GM12865 (cell line): ENCODE measurements around the gene ETV2.

Experiments
- DNase-seq: peaks from one replicate; pipeline ENCODE4 v3.0.0; 2010; ENCODE audit warnings: low read depth
- H3K4me3 ChIP-seq: 2 replicates; pipeline ENCODE4 v1.5.1; 2011; ENCODE audit warnings: mild to moderate bottlenecking, low read depth, low read length, control low read depth
- TF ChIP-seq, protein P1 (sequence below): IDR thresholded peaks from 2 replicates; pipeline ENCODE4 v1.5.1; 2011; ENCODE audit warnings: low read length, control low read depth, low read depth, inconsistent platforms; ENCODE audit not compliant: insufficient read depth; ENCODE audit errors: missing control alignments

The ETV2 gene

GRCh38 chr19:35607661-35608060 lies 33.9 kb upstream of the ETV2 start:
- no peak for DNase-seq
- H3K4me3 ChIP-seq: no peak overlapping the region
- TF ChIP-seq, protein P1, sequence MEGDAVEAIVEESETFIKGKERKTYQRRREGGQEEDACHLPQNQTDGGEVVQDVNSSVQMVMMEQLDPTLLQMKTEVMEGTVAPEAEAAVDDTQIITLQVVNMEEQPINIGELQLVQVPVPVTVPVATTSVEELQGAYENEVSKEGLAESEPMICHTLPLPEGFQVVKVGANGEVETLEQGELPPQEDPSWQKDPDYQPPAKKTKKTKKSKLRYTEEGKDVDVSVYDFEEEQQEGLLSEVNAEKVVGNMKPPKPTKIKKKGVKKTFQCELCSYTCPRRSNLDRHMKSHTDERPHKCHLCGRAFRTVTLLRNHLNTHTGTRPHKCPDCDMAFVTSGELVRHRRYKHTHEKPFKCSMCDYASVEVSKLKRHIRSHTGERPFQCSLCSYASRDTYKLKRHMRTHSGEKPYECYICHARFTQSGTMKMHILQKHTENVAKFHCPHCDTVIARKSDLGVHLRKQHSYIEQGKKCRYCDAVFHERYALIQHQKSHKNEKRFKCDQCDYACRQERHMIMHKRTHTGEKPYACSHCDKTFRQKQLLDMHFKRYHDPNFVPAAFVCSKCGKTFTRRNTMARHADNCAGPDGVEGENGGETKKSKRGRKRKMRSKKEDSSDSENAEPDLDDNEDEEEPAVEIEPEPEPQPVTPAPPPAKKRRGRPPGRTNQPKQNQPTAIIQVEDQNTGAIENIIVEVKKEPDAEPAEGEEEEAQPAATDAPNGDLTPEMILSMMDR: no peak

GRCh38 chr19:35608251-35608650 lies 33.3 kb upstream of the ETV2 start:
- H3K4me3 ChIP-seq: no peak overlapping the region
- TF ChIP-seq, protein P1: no peak
- DNase-seq: peak; percentile 66

- TF ChIP-seq, protein P1: no peak
- peak; percentile 83 for DNase-seq
- 0 out of 2 replicates have a peak overlapping the region, but pooled peaks have one; percentile 6 for H3K4me3 ChIP-seq
These were observed 31.6 kb upstream of the ETV2 start for GRCh38 chr19:35609851-35610353.

- TF ChIP-seq, protein P1: no peak
- no peak for DNase-seq
- H3K4me3 ChIP-seq: peak overlapping the region; percentile 84; the same call in 1 of the 2 replicates
These were observed 29.4 kb upstream of the ETV2 start for GRCh38 chr19:35612224-35612558.

- TF ChIP-seq, protein P1: no peak
These were observed 28.8 kb upstream of the ETV2 start, which contains the start of gene HAUS5 for GRCh38 chr19:35612559-35613321. Gene HAUS5, plus strand, starts transcription at chr19:35612735. Its CDS starts 60 bp downstream, at chr19:35612795.

DNA sequence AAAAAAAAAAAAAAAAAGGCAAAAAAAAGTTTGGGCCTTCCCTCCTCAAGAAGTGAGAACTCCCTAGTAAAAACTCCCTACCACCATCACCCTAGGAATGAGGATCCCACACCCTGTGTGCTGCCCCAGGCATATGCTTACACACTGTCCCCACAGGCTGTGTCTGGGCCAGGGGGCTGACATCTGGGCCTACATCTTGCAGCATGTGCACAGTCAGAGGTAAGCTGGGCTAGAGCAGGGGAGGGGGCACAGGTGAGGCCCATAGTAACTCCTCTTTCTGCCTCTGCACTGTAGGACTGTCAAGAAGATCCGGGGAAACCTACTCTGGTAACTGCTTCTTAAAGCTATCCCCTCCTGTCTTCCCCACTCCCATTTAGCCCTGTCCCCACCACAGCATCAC lies 28.0 kb upstream of the ETV2 start:
- DNase-seq: no peak
- TF ChIP-seq, protein P1: no peak
- H3K4me3 ChIP-seq: no peak overlapping the region

More at GRCh38 chr19:35612559-35613321, 28.8 kb upstream of the ETV2 start, which contains the start of gene HAUS5:
- peak within 1 kb of the TSS; percentile 84 for H3K4me3 ChIP-seq
- DNase-seq: peak; percentile 97
